GM12872 (cell line): Measurements from ENCODE around the gene ANAPC4.

Experiments used
- CTCF ChIP-seq: IDR thresholded peaks from 3 replicates; pipeline ENCODE4 v1.5.1; 2011; ENCODE audit warnings: low read depth, mild to moderate bottlenecking, low read length, moderate library complexity; ENCODE audit not compliant: insufficient read depth

ANAPC4 gene

DNA sequence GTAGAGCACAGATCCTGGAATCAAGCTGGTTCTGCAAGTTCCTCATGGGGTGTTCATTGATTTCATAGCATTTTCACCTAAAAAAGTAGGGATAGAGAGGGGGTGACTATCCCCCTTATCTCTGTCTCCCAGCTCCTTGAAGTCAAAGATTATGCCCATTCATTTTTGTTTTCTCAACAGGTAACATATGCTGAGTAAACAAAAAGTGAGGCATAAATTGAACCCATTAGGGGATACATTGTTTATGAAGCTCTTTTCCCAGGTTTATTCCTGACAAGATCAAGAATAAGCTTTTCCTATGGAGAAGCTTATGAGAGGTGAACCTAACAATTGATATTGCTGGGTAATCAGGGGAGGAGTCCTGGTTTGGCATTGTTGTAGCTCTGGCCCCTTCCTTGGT, 9.2 kb upstream of the ANAPC4 start:
- no peak for TF ChIP-seq CTCF

DNA sequence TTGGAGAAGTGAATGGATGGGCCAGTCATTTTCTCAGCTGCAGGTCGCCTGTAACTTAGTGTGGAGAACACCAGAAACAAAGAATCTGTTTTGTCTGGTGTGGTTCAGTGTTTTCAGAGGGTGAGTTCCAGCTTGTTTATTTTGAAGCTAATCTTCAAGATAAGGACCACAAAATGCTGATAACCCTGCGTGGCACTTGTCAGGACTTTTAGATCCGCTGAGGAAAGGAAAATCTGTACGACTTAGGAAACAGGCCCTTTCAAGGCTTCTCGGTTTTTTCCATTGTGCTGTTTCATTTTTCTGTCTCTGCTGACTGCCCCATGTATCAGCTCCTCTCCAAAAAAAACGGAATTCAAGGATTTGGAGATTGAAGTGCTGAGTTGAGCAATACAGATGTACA, 8.7 kb upstream of the ANAPC4 start:
- no peak for TF ChIP-seq CTCF

DNA sequence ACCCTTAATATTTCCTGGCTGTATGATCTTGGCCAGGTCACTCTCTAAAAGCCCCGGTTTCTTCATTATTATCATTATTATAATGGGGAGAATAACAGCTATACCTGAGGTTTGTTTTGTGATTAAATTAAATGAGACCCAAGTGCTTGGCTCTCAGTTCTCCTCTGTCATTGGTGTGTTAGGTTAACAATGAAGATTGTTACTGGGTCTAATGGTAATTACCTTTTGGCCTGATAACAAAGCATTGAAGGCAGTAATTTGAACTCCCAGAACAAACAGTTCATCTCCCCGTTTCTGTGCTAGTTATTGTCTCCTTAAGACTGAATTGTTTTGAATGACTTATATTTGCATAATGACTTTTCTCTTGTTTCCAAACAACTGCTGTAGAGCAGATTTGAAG, 6.8 kb upstream of the ANAPC4 start:
- TF ChIP-seq CTCF = no peak

DNA sequence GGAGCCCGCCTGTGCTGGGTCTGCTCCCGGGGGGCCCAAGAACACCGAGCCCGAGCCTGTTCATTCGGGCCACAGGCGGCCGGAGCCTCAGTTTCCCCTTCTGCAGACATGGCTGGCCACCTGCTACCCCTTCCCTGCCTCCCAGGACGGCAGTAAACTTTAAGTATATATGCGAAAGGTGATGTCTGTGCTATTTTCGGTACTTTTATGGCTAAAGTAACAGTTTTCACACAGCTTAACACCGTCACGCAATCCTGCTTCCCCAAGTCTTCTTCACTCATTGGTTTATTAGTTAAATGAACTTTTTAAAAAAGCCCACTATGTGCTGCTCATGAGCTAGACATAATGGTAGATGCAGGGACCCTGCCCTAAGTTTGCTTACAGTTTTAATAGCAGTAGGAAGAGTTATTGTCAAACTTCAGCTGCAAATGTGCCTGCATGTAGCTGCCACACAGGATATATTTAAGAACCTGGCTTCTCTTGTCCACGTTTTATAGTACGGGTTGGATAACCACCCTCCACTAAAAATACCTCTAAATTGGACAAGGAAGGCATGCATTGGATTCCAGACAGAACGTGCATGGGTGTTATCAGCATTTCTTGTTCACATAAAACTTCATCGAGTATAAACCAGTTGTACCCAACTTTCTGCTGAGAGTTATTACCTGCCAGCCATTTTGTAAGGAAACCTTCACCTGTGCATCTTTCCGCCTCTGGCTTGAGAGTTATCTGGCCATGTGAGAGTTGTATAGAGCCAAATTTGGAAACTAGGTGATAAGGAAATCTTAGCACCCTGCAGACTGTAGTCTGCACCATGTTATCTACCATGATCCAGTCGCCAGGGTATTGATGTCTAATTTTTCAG, 741 bp downstream of the ANAPC4 start:
- no peak for TF ChIP-seq CTCF

- TF ChIP-seq CTCF = no peak
Observed at GRCh38 chr4:25378437-25378743, 1.3 kb downstream of the ANAPC4 start.

DNA sequence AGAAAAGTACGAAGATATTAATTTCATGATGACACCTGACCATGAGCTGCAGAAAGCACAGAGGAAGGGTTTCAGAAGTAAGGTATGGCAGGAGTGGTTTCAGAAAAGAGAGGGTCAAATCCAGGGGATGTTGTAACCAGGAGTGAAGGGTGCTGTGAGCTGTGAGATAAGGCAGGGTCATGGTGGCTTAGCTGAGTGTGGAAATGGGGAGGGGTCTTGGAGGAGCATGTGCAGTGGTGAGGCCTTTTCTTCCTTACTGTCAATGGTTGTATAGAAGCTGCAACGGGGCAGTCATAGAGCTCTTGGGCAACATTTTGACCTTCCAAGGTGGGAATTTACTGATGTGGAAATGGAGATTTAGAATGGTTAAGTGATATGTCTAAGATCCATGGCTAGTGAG, 2.5 kb downstream of the ANAPC4 start:
- TF ChIP-seq CTCF = no peak

- TF ChIP-seq CTCF = no peak
Observed at GRCh38 chr4:25383647-25384046, 6.6 kb downstream of the ANAPC4 start.
